ENCODE measurements around the gene GBX2.

Gene GBX2

DNA sequence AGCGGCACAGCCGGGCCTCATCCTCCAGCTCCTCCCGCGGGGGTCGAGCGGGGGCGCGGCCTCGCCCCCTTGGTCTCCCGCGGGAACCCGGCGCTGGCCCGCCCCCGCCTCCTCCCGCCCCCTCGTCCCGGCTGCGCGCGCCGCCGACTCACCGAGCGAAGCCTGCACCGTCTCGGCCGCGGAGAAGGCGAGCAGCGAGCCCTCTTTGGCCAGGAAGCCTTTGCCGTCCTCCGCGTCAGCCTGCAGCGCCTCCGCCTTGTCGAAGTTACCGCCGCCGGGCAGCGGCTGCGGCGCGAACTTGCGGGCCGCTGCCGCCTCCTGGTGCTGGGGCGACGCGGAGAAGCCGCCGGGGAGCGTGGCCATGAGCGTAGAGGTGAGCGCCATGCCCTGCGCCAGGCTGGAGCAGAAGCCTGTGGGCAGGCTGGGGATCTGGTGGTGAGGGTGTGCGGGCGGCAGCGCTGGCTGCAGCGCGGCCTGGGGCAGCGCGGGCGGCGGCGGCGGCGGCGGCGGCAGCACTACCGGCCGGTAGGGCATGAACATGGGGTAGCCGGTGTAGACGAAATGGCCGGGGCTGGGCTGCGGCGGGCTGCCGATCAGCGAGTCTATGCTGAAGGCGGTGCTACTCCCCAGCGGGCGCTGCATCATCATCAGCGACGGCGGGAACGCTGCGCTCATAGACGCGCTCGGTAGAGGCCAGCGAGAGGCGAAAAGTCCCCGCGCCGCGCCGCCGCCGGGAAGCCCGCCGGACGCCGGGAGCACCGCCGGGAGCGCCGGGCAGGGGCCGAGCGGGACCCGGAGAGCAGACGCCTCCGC, 683 bp downstream of the GBX2 start:
- DNase-seq (ENCODE audit: low read depth in 3 of 3) = no peak

DNA sequence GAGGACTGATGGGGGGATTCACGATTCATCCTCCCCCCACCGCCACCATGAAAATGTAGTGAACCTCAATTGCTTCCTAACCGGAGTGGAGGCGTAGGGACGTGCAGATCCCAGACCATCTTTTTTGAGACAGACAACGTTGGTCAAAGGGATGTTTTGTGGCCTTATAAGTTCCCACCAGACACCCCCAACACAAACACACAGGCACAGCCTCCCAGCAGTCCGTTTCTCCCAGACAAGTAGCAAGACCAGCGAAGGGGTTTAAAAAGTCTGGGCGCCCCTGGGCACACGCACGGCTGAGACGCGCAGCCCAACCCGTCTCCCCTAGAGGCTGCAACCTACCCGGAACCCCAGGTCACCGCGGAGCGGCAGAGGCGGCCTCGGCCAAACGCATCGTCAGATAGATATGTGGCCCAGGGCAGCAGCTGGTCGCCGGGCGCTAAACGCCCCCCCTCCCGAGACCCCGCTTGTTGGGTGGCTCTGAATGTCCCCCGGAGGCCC, 1.3 kb downstream of the GBX2 start:
- no peak for DNase-seq (ENCODE audit: low read depth in 3 of 3)

- no peak for DNase-seq (ENCODE audit: low read depth in 3 of 3)
Observed at GRCh38 chr2:236165842-236166795, 2.1 kb downstream of the GBX2 start.

GRCh38 chr2:236164925-236165841, 3.0 kb downstream of the GBX2 start:
- no peak for DNase-seq (ENCODE audit: low read depth in 3 of 3)

DNA sequence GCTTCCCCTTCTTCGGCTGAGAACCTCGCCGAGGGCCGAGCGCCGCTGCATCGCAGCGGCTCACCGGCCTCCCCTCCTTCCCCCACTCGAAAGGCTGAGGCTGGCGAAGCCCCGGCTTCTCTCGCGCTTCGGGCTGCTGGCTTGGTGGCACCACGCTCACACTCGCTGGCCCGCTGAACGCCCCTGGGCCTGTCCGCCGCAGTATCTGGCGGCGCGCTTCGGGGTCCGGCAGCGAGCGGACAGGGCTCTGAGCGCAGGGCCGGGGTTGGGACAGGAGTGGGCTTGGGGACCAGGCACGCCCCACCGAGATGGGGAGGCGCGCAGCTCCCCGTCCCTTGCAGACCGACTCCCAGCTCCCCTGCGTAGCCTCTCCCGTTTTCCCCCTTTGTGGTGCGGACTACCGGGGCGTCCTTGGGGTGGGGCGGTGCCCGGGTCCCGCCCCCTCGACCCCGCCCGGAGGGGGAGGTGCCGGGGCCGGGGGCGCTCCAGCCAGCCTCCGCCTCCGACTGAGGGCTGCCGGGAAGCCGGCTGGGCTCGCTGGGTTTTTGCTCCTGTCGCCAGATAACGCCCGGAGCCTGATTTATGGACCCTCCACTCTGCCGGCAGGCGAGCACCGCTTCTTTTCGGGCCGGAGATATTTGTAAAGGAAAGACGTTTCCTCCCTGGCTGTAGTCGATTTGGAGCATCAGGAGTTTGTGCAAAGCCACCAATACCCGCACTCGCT, 3.8 kb downstream of the GBX2 start:
- no peak for DNase-seq (ENCODE audit: low read depth in 3 of 3)

DNA sequence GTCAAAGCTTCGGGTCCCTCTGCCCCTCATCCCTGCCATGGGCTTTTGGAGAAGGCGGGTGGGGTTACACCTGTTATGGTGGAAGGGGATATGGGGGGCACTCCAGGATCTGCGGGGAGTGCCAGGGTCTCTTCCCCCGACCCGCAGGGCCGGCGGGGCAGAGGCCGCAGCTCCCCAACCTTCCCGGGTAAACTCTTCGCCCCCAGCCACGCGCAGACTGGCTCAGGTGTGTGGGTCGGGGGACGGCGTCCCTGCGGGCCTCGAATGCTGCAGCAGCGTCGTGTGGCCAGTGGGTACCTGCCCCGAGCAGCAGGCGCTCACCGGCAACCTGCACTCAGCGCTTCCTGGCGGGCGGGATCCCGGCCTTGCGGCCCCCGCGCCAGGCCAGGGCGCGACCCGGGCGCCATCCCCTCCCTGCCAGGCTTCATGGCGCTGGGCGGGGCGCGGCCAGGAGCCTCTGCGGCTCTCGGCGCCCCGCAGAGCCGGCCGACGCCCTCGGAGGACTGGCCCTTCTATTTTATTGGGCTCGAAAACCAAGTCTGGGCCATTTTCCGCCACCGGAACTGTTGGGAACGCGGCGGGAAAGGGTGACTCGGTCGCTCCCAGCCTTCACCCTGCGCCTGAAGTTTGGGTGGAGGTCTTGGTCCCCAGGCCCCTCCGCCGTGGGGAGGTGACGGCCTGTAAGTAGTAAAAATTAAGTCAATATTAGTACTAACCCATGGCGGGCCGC, 4.5 kb downstream of the GBX2 start:
- no peak for DNase-seq (ENCODE audit: low read depth in 3 of 3)

GRCh38 chr2:236162882-236163470, 5.2 kb downstream of the GBX2 start:
- DNase-seq (ENCODE audit: low read depth in 3 of 3) = no peak

DNA sequence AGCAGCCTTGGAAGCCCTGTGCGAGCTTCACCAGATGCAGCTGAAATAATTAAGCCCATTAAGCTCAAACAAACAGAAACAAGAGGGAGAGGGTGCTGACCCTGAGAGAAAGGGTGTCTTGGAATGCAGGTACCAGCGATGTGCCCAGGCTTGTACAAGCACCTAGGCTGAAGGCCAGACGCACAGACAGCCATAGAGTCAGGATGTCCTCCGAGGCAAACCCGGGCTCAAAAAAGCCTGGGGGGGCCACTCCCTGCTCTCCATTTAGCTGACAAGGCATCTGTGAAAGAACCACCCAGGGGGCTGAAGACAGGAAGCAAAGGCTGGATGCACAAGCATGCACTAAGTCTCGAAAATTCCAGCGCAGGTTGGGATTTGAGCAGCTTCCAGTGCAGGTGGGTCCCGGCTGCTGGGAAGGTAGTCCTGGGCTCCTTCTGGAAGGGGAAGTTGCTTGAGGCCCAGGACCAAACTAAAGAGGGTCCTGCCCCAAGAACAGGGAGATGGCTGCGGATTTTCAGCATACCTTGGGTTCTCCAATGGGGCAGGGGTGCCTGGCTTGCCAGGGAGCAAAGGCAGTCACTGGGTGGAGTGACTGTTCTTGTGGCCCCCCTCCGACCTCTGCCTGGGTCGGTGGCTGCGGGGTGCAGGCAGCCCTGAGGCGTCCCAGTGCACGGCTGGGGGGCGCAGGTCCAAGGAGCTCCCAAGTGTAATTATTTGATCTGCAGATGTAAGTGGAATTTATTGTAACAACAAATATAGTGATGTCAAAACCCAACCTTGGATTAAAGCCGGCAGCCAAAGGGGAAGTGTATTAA, 5.9 kb downstream of the GBX2 start:
- DNase-seq (ENCODE audit: low read depth in 3 of 3) = no peak

DNA sequence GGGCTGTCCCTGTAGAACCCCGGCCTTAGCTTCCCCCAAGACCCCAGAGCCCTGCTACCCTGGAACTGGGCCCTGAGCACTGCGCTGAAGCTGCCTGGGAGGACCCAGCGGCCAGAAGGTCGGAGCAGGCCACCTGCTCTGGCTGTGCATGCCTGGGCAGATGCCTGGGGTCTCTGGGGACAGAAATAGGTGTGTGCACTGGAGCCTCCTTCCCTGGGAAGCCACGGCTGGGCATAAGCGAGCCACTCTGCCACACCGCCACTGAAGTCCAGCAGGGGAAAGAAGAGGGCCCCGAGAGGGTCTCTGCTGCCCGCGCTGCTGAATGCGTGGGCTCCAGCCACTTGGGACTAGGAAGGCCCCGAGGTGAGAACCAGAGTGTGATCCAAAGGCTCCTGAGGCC, 6.7 kb downstream of the GBX2 start:
- DNase-seq (ENCODE audit: low read depth in 3 of 3) = no peak

- no peak for DNase-seq (ENCODE audit: low read depth in 3 of 3)
Observed at GRCh38 chr2:236161082-236161462, 7.1 kb downstream of the GBX2 start.

DNA sequence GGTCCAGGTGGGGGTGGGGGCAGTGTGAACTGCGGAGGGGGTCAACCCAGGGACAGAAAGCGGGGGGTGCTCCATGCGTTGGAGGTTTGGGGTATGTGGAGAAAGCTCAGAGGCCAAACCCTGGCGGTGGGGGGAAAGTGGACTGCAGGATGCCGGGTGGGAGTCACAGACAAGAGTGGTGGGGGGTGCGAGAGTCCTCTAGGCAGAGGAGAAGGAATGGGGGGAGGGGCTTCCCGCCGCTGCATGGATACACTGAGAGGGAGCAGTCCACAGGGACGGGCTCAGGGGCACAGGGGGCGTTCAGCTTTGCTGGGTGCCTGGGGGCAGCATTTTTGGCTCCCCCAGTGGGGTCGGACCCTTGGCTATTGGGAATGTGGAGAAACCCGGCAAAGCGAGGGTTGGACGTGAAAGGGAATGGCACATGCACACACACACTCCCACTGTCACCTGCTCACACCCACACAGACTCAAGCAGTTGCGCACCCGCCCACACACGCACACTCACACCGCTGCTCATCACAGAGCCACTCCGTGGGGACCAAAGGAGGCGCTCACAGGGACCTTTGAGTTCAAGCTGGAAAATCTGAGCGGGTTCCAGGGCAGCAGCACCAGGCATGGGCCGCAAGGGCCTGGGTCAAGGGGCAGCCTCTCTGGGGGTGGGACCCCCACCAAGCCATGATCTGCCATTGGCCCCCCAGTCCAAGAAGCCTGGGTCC, 7.7 kb downstream of the GBX2 start:
- DNase-seq (ENCODE audit: low read depth in 3 of 3) = no peak

- DNase-seq (ENCODE audit: low read depth in 3 of 3) = no peak
Observed at GRCh38 chr2:236159778-236160170, 8.4 kb downstream of the GBX2 start.

GRCh38 chr2:236158969-236159777, 9.0 kb downstream of the GBX2 start:
- DNase-seq (ENCODE audit: low read depth in 3 of 3) = no peak

DNA sequence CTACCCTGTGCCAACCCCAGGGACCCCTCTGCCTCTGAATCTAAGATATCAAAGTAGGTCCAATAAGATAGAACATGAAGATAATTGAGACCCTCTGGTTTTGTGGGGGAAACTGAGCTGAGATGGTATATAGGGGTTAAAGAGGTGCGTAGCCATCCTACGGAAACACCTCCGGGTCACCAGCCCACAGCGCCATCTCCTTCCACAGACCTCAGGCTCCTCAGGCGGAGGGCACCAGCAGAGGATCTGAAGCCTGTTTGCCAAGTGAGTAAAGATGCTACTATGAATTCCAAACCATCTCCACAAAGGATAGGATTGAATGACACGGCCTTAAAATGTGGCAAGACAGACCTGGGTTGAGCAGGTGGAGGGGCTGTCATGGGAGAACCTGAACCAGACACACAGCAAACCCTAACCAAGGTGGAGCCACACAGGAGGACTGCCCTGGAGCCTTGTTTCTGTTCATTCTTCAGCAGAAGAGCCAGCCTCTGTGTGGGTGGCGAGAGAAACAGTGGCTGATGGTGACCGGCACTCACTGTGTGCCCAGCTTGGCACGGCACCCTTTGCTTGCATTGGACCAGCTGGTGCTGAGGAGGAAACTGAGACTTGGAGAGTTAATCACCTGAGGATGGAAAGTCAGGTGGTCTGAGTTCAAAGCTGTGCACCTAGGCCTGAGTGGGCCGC, 10.2 kb downstream of the GBX2 start:
- no peak for DNase-seq (ENCODE audit: low read depth in 3 of 3)

DNA sequence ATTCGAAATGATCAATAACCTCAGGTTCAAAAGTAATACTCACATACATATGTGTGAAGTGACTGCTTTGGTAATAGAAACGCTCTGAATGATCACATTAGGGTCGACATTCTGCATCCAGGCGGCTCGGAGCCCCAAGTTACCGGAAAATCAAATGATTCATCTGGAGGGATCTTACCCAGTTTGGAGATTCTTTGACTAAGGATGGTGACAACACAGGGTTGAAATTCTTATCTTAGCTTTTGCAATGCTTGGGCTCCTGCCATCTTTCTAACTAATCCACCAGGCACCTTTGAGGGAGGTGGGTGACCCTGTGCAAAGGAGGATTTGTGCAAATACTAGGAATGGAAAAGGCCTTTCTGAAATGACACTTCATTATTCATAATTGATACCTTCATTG, 10.8 kb downstream of the GBX2 start:
- DNase-seq (ENCODE audit: low read depth in 3 of 3) = no peak

GRCh38 chr2:236156860-236157194, 11.4 kb downstream of the GBX2 start:
- DNase-seq (ENCODE audit: low read depth in 3 of 3) = no peak
